ENCODE data around the gene SDSL. TPM values are rescaled to one million over a fixed set of nuclear protein-coding genes. Genes with fewer than 3 reads are reported as not detected.

The SDSL gene
- total and polyA plus RNA-seq, 2 of the 13 experiments (the other 11 are each of a cell fraction or from before 2014, with no cell fraction given), result 1.2 to 1.7 TPM

DNA sequence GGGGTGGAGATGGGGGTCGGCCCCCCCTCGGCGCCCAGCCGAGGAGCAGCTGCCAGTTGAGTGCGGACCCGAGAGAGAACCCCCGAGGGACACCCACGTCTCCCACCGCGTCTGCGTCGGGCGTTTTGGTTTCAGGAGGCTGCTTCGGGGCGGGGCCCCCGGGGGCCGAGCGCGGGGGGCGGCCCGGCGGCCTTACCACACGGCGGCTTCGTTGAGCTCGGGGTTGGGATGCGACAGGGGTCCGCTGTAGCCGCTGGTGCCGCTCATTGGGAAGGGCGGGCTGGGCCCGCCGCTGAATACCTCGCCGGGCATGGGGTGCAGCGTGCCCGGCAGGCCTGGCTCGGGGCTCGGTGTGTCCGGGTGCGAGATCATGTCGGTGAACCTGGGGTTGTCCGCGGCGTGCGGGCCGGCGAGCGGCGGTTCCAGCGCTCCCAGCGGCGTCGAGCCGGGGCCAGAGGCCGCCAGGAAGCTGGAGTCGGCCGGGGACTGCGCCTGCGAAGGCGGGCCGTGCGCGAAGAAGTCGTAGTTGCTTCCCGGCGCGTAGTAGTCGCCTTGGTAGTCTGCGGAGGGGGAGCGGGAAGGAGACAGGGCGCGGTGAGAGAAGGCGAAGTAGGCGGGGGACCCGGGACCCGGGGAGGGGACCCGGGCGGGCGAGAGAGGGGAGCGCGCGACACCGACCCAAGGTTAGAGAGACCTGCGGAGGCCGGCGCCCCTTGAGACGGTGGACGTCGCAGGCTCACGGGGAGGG is 41.0 kb downstream of the SDSL start (continued):
- TF ChIP-seq, protein P1, sequence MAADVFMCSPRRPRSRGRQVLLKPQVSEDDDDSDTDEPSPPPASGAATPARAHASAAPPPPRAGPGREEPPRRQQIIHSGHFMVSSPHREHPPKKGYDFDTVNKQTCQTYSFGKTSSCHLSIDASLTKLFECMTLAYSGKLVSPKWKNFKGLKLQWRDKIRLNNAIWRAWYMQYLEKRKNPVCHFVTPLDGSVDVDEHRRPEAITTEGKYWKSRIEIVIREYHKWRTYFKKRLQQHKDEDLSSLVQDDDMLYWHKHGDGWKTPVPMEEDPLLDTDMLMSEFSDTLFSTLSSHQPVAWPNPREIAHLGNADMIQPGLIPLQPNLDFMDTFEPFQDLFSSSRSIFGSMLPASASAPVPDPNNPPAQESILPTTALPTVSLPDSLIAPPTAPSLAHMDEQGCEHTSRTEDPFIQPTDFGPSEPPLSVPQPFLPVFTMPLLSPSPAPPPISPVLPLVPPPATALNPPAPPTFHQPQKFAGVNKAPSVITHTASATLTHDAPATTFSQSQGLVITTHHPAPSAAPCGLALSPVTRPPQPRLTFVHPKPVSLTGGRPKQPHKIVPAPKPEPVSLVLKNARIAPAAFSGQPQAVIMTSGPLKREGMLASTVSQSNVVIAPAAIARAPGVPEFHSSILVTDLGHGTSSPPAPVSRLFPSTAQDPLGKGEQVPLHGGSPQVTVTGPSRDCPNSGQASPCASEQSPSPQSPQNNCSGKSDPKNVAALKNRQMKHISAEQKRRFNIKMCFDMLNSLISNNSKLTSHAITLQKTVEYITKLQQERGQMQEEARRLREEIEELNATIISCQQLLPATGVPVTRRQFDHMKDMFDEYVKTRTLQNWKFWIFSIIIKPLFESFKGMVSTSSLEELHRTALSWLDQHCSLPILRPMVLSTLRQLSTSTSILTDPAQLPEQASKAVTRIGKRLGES (CRISPR knock-in tag; IDR thresholded peaks at IDR 0.05; ENCODE audit: borderline replicate concordance), result no peak
- TF ChIP-seq ZNF790 (CRISPR knock-in tag; IDR thresholded peaks at IDR 0.05; ENCODE audit: borderline replicate concordance), result no peak

DNA sequence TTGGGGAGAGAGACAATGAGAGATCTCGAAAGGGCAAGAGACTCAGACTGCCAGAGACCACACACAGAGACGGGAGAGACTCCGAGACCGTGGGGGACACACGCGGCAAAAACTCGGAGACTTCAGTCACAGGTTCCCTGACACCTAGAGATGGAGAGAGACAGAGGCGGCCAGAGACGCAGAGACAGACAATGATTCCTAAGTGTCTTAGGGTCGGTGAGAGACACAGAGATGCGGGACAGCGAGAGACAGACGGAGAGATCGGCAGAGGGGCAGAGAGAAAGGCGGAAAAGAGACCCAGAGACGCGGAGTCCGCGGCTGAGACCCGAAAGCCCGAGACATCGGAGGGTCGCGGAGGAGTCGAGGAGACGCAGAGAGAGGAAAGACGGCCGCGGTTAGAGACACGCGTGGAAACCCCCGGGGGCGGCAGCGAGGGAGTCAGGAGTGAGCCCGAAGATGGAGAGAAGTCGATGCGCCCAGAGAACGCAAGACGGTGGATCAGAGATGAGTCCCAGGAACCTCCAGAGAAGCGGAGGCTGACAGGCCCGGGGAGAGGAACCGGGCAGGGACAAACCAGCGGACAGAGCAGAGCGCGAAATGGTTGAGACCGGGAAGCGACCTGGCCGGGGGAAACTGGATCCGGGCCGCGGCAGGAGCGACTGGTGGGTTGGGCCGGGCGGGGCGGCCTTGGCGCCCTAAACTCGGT is 41.7 kb downstream of the SDSL start:
- no peak for DNase-seq (ENCODE audit: low spot score)
- Histone ChIP-seq H3K4me2 (ENCODE audit: low read depth, low read length) (no peak overlapping the region), H3K4me3 (replicated peaks in 1 of 3; ENCODE audit: insufficient read depth in 1 of 3, low read depth in 2 of 3, low read length in 3 of 3) (no peak overlapping the region), H2AFZ (ENCODE audit: low read length) (no peak overlapping the region), H4K20me1 (ENCODE audit: insufficient read depth, low read length) (no peaks in the 10 kb centered on the region), H3K4me1 (ENCODE audit: insufficient read depth, low read length) (no peaks in the 10 kb centered on the region), H3K79me2 (ENCODE audit: insufficient read depth, low read length) (no peaks in the 10 kb centered on the region), H3K9ac (ENCODE audit: insufficient read depth, low read depth, low read length) (no peak overlapping the region), H3K9me3 (ENCODE audit: low read length) (no peaks in the 10 kb centered on the region), H3K27me3 (ENCODE audit: control insufficient read depth in 1 of 2, insufficient read depth in 2 of 2, low read length in 2 of 2) (peaks cover 11 to 60% of the 10 kb centered on the region in 2 experiments), H3K36me3 (replicated peaks in 1 of 2; ENCODE audit: control insufficient read depth in 1 of 2, insufficient read depth in 2 of 2, low read length in 2 of 2) (no peaks in the 10 kb centered on the region), H3K27ac (ENCODE audit: extremely low read length, insufficient read depth, low read length) (no peak overlapping the region)
- intact Hi-C loops (cut with micrococcal nuclease; ENCODE audit: unreplicated experiment), result no loop called here
- ChIA-PET POLR2A (no interaction called here), CTCF (ENCODE audit: low intra/inter-chr PET ratio, low total read pairs) (interaction anchor here (2.5 kb wide), 1 partner anchor 449 kb away, joined by 18 read pairs; no protein-coding TSS in a partner anchor)
- no peak for ATAC-seq
- no peak for TF ChIP-seq CREM (IDR thresholded peaks at IDR 0.05)
- TF ChIP-seq CREM (CRISPR knock-in tag; IDR thresholded peaks at IDR 0.05), result no peak
- no peak for TF ChIP-seq SIN3A (IDR thresholded peaks at IDR 0.05; ENCODE audit: borderline replicate concordance, low read depth, low read length)
- TF ChIP-seq, protein P2, sequence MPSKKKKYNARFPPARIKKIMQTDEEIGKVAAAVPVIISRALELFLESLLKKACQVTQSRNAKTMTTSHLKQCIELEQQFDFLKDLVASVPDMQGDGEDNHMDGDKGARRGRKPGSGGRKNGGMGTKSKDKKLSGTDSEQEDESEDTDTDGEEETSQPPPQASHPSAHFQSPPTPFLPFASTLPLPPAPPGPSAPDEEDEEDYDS (CRISPR knock-in tag; IDR thresholded peaks at IDR 0.05), result no peak
- TF ChIP-seq SCMH1 (CRISPR knock-in tag; IDR thresholded peaks at IDR 0.05; ENCODE audit: borderline replicate concordance), result no peak
- no peak for TF ChIP-seq MAF1 (CRISPR knock-in tag; IDR thresholded peaks at IDR 0.05; ENCODE audit: borderline replicate concordance)
- no peak for TF ChIP-seq ZNF431 (CRISPR knock-in tag; IDR thresholded peaks at IDR 0.05; ENCODE audit: borderline replicate concordance, low read depth)
- WGBS (ENCODE audit: low lambda C conversion rate), result 43% methylated on average over 41 of the region's 57 CpGs
- FAIRE-seq, result no peak
- no TSS peak for BruUV-seq (replicated peaks)
- in situ Hi-C loops (cut with HindIII; ENCODE audit: extremely low pct_ligation_motif_present, low pct_unique_long_range_greater_than_20kb), result loop anchor here (5.0 to 10.0 kb wide), 2 partner anchors 361 to 448 kb away; no protein-coding TSS in a partner anchor
